ENCODE data around the gene IHH.

The IHH gene

DNA sequence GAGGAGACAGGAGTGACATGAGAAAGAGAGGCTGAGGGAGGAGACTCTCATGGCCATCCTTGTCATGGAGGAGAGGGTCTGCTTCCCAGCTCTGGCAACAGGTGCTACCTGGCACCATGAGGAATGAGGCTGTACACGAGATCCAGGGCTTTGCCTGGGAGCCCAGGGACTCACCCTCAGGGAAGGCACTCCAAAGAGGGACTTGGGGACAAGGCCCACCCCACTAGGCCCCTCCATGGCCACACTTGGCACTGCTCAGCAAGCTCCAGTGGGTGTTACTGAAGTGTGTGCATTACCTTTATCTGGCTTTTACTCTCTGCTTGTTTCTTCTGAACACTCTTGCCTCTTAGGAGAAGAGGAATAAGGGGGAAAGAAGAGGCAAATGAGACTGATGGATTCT, 22.1 kb downstream of the IHH start:
- no peak for DNase-seq (ENCODE audit: low read depth)

GRCh38 chr2:219037783-219038499, 22.8 kb downstream of the IHH start:
- DNase-seq (ENCODE audit: low read depth), result no peak

DNA sequence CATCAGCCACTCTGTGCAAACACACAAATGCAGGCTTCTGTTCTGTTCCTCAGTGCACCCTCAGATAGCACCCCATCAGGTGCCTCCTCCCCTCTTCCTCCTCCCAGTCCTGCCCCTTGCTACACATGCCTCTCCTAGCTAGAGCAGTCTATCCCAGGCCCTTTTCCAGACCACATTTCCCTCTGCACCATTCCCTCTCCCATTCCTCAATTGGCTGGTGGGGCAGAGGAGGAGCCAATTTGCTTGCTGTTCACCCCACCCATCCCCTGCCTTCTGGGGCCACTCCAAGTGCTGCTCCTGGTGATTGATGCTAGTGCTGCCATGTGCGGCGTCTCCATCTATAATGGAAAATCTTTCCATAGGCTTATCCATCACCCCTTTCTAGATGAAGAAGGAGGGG, 24.8 kb downstream of the IHH start:
- DNase-seq (ENCODE audit: low read depth), result no peak

DNA sequence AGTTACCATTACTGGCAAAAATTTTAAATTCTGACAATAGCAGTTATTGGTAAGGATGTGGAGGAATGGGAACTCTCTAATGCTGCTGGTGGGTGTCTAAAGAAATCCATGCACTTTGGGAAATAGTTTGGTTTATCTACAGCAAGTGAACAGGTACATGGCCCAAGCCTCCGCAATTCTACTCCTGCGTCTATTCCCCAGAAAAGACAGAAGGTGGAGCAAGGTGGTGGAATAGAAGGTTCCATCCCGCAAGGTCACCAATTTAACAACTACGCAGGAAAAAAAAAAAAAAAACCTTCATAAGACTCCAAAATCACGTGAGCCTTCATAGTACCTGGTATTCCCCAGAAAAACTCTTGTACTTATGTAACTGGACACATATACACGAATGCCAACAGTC, 25.9 kb downstream of the IHH start:
- DNase-seq (ENCODE audit: low read depth), result no peak

DNA sequence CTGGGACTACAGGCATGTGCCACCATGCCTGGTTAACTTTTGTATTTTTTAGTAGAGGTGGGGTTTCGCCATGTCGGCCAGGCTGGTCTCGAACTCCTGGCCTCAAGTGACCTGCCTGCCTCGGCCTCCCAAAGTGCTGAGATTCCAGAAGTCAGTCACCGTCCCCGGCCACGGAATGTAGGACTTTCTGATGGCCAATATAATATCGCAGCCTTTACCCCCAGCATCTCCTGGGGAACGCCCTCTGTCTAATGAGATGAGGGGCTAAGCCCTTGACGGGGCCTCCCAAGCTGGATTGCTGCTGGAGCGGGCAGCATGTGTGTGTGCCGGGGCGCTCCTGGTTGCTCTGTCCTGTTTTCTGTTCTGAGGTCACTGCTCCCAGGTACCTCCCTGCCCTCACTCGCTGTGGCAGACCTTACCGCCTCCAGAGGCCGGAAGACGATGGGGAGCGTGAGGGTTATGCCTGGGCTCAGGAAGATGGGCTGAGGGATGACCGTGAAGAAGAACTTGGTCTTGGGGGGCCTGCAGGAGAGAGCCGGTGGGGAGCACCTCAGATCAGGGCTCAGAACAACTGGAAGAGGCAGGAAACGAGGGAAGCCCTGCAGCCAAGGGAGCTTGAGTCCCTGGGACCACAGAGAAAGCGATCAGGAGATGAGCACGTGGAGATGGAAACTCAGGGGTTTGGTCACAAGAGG, 28.5 kb downstream of the IHH start:
- DNase-seq (ENCODE audit: low read depth), result no peak

- DNase-seq (ENCODE audit: low read depth), result no peak
These were observed 29.5 kb downstream of the IHH start for GRCh38 chr2:219031005-219031738.

DNA sequence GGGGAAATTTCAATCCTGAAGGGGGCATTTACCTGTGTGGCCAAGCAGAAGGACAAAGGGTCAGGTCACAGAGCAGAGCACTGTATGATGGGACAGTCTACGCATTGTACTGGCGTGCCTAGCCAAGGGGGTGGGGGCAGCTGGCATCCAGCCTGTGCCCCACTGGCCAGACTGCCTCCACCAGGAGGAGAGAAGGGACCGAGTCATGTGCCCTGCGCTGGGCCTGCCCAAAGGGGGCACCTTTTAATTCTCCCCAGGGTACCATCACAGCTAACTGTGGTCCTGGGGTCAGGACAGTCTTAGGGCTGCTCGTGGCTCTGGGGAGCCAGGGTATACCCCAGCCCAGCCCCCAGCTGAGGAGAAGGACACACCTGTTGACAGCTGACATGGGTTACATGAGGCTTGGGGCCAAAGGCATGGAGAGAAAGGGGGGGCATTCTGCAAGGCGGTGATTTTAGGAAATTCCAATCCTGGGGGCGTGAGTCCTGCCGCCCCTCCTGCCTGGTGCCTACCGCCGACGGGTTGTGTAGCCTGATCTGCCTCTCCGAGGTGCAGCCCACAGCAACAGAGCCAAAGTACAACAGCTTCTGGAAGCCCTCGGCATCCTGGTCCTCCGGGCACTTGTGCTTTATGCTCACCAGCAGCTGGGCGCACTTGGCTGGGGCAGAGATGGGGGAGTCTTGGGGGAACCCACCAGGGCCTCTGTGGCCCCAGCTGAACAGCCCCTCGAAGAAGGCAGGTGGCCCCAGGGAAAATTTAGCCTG, 30.4 kb downstream of the IHH start:
- DNase-seq (ENCODE audit: low read depth), result no peak

DNA sequence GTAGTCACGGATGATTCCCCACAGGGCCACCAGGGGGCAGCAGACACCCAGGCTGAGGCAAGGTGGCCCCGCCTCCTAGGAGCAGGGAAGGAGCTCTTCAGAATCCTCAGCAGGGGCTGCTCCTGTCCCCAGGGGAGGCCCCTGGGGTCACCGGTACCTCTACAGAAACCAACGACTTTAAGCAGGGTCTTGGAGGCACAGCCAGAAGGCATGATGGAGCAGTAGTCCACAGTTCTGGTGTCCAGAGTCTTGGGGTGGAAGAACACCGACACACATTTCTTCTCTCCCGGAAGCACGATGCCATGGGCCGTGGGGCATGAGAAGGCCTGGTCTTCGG, 30.9 kb downstream of the IHH start:
- peak; percentile 57 for DNase-seq (ENCODE audit: low read depth)

DNA sequence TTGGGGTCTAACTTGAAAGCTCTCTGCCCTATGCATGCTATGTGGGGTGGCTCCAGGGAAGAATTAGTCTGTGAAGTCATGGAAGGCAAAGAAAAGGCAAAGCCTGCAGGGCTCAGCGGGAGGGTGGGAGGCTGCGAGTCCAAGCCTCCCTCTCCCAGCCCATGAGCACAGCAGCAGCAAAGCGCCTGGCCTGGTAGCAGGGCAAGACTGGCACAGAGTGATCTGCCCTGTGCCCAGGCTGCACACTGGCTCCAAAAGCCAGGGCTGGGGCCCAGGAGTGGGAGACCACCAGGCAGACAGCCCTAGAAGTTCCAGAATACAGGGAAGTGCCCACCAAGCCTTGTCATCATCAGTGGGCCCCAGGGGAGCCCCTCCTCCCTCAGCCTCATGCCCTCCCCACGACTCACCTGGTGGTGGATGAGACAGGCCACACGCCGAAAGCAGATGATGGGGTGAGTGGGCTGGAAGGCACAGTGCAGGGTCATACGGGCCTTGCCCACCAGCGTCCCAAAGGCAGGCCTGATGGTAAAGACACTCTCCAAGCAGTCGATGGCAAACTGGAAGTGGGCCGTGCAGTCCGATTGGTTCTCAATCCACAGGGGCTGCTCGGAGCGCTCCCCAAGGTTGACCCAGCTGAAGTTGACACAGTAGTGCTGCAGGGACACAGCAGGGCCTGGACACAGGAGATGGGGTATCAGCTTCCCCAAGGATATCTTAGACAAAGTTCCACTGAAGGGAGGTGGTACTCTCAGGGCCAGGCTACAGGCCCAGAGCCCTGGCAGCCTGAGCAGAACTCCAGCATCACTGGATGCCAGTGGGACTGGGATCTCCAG, 31.5 kb downstream of the IHH start:
- DNase-seq (ENCODE audit: low read depth), result no peak

DNA sequence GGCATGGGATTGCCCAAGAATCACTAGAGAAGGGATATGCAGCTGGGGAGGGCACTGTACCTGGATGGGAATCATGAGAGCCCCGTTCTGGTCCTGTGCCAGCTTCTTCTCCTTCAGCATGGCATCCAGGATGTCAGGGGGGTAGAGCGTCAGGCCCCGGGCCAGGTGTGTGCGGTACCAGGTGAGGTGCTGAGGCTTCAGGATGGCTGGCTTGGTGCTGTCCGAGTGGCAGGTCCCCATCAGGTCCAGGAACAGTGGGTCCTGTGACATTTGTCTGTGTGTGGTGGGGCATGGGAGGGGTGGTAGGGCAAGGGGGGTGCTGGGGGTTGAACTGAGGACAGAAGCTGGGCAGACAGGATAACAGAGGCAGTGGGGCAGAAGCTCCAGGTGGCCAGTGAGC, 32.6 kb downstream of the IHH start:
- DNase-seq (ENCODE audit: low read depth), result no peak

GRCh38 chr2:219027511-219028055, 33.1 kb downstream of the IHH start:
- no peak for DNase-seq (ENCODE audit: low read depth)

DNA sequence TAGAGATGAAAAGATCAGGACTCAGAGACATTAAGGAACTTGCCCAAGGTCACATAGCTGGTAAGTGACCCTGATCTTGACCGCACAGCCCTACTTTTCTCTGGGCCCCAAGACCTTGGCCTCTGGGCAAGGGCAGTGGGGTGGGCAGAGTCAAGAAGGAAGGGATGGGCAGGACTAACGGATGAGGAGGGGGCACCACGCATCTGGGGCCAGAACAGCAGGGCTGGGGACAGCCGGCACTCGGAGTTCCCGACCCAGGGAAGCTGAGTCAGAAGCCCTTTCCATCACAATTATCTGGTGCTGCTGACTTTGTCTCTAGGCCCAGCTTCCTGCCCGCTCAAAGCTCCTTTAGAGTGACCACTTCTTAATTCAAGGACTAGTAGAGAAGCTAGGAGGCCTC, 33.8 kb downstream of the IHH start:
- no peak for DNase-seq (ENCODE audit: low read depth)

DNA sequence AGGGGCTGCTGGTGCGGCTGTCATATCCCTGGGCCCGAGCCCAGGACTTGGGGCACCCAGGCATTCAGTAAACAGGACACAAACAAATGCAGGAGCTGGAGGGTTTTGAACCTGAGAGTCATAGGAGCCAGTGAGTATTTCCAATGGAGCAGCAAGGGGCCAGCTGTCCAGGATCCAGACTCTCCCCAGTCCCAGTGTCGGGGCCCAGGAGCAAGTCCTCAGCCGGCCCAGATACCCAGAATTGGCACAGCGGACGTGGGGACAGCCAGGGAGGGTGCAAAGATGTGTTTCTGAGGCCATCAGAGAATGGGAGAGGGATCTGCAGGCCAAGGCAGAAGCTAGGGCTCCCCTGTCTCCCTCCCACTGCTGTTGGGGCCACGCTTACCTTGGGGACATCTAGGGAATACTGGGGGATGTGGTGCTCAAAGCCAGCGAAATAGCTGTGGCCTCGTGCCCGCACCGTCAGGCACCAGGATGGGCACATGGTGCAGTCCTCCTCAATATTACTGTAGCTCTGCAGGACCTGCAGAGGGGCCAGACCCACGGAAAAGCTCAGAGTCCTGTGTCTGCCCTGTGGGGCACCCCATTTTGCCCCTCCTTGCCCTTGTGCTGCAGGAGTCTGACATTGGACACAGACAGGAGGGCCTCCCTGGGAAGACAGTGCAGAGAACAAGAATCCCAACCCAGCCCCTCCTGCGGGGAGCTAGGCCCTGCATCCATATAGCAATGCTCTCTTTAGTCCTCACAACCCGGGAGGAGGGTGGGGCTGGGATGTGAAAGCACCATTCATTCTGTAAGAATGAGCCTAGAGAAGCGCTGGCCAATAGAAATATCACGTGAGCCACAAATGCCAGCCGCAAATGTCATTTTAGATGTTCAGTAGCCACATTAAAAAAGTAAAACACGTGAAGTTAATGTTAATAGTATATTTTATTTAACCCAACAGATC, 34.8 kb downstream of the IHH start:
- no peak for DNase-seq (ENCODE audit: low read depth)

- DNase-seq (ENCODE audit: low read depth), result no peak
These were observed 36.7 kb downstream of the IHH start for GRCh38 chr2:219024059-219024458.

- no peak for DNase-seq (ENCODE audit: low read depth)
These were observed 37.6 kb downstream of the IHH start for GRCh38 chr2:219023045-219023605.

DNA sequence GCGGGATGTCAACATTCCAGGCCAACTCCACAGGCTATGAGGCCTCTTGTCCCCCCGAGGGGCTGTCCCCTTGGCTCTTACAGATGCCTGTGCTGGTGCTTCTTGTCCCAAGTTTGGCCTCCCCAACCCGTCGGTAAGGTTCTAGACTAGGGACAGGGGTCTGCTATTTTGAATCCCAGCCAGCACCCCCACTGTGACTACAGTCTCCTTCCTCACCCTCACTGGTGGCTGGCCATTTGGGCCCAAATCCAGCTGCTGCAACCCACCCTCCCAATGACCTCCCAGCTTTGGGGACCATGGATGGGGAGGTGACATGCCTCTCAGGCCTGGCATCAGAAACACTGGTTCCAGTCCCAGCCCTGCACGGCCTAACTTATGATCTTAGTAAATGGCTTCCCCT, 38.1 kb downstream of the IHH start:
- DNase-seq (ENCODE audit: low read depth), result no peak

GRCh38 chr2:219022041-219022440, 38.7 kb downstream of the IHH start:
- DNase-seq (ENCODE audit: low read depth), result no peak

GRCh38 chr2:219021591-219021990, 39.1 kb downstream of the IHH start:
- DNase-seq (ENCODE audit: low read depth), result no peak

GRCh38 chr2:219020604-219021365, 39.9 kb downstream of the IHH start:
- no peak for DNase-seq (ENCODE audit: low read depth)

Data from activated gamma-delta T cell treated with anti-CD3 and anti-CD28 coated beads, Interleukin-2, amount 50 U/mL, for 16 hours (primary cell).